Cardiac muscle cell (in vitro differentiated cells and primary cell): Measurements from ENCODE around the gene NFASC. TPM values are rescaled to one million over a fixed set of nuclear protein-coding genes. Genes with fewer than 3 reads are reported as not detected.

Source experiments
- DNase-seq, 2 donors: peaks; one replicate each; pipeline versions ENCODE4 v3.0.0 to v3.0.0-alpha.2; 2010 to 2017; ENCODE audit warnings: low read depth in 1 of 2, low spot score in 1 of 2
- H3K27ac ChIP-seq: fragments of 200-600 bp; sonication (generic); 2 replicates; pipeline ENCODE4 v1.5.1; 2016
- H3K27me3 ChIP-seq: fragments of 200-600 bp; sonication (generic); 2 replicates; pipeline ENCODE4 v1.6.0; 2016; ENCODE audit warnings: control low read depth
- H3K36me3 ChIP-seq: fragments of 200-600 bp; sonication (generic); 2 replicates; pipeline ENCODE4 v1.5.1; 2016; ENCODE audit warnings: control low read depth
- H3K4me1 ChIP-seq: fragments of 200-600 bp; sonication (generic); 2 replicates; pipeline ENCODE4 v1.8.1; 2017; ENCODE audit warnings: low read depth, mild to moderate bottlenecking, mixed run types
- H3K4me3 ChIP-seq: fragments of 200-600 bp; sonication (generic); 2 replicates; pipeline ENCODE4 v1.5.1; 2016; ENCODE audit warnings: mild to moderate bottlenecking
- H3K9me3 ChIP-seq: fragments of 200-600 bp; sonication (generic); 2 replicates; pipeline ENCODE4 v1.5.1; 2017; ENCODE audit warnings: low read depth, mild to moderate bottlenecking, control low read depth
- polyA plus RNA-seq: library from polyadenylated mRNA; unstranded; fragments of >200 nt; fragmentation: Nextera tagmentation; extraction: Ambion mirVana; gene quantifications from 2 replicates; pipeline ENCODE4 v1.2.1, GENCODE V29; 2016
- total RNA-seq: library from RNA; depleted of rRNA; stranded (reverse); fragments of >200 nt; gene quantifications from 2 replicates; pipeline ENCODE4 v1.2.3, GENCODE V29; 2016
- TF ChIP-seq, protein P1 (sequence below): IDR thresholded peaks from 2 replicates; pipeline ENCODE4 v1.5.1; 2012; ENCODE audit warnings: low read depth, mild to moderate bottlenecking, low read length

NFASC gene
- total and polyA plus RNA-seq, 2 experiments from 2014 or later: 0.63 TPM; not detected in 1

DNA sequence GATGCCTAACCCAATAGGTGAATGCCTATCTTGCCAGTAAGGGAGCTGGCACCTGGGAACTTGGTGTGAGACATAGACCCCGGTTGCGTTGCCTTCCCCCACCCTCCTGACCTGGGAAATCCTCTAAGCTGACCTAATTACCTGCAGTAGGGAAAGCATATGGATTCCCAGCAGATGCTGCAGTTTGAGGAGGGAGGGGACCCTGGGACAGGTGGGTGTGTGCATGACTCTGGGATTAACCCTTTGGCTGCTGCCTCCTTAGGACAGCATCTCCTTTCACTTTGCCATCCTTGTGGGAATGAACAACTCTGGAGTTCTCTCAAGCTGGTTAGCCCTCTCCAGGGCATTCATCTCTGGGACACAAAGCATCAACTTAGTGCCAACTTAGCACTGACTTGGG lies 16.4 kb upstream of the NFASC start:
- Histone ChIP-seq H3K27ac (no peak overlapping the region), H3K36me3 (no peaks in the 10 kb centered on the region)
- TF ChIP-seq, protein P1, sequence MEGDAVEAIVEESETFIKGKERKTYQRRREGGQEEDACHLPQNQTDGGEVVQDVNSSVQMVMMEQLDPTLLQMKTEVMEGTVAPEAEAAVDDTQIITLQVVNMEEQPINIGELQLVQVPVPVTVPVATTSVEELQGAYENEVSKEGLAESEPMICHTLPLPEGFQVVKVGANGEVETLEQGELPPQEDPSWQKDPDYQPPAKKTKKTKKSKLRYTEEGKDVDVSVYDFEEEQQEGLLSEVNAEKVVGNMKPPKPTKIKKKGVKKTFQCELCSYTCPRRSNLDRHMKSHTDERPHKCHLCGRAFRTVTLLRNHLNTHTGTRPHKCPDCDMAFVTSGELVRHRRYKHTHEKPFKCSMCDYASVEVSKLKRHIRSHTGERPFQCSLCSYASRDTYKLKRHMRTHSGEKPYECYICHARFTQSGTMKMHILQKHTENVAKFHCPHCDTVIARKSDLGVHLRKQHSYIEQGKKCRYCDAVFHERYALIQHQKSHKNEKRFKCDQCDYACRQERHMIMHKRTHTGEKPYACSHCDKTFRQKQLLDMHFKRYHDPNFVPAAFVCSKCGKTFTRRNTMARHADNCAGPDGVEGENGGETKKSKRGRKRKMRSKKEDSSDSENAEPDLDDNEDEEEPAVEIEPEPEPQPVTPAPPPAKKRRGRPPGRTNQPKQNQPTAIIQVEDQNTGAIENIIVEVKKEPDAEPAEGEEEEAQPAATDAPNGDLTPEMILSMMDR: no peak

DNA sequence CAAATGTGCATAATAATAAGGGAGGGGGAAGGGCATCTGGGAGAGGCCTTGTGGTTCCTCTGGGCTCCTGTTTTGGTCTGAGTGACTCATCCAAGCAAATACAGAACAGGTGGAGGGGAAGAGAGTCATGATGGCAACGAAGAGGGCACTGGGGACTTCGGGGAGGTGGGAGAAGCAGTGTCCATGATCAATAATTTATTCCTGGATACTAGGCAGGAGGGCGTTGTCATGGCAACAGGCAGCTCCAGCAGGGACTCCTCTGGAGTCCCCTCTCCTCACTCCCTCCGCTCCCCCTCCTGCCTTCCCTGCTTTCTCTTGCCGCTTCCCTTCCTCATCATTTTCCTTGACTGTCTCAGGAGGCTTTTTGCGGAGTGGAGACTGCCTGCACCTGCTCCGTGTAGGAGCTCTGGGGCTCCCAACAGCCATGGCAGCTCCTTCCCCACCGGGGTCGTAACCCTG lies 12.3 kb upstream of the NFASC start:
- H3K27ac ChIP-seq: no peak overlapping the region
- no peak for DNase-seq
- H3K4me3 ChIP-seq: no peak overlapping the region
- TF ChIP-seq, protein P1: no peak
- H3K36me3 ChIP-seq: no peaks in the 10 kb centered on the region
- no peaks in the 10 kb centered on the region for H3K27me3 ChIP-seq
- peaks cover 11% of the 10 kb centered on the region for H3K4me1 ChIP-seq
- no peaks in the 10 kb centered on the region for H3K9me3 ChIP-seq

More for the DNA sequence above, 16.4 kb upstream of the NFASC start:
- Histone ChIP-seq H3K9me3 (no peaks in the 10 kb centered on the region), H3K27me3 (no peaks in the 10 kb centered on the region), H3K4me3 (no peak overlapping the region), H3K4me1 (no peaks in the 10 kb centered on the region)
- no peak for DNase-seq

DNA sequence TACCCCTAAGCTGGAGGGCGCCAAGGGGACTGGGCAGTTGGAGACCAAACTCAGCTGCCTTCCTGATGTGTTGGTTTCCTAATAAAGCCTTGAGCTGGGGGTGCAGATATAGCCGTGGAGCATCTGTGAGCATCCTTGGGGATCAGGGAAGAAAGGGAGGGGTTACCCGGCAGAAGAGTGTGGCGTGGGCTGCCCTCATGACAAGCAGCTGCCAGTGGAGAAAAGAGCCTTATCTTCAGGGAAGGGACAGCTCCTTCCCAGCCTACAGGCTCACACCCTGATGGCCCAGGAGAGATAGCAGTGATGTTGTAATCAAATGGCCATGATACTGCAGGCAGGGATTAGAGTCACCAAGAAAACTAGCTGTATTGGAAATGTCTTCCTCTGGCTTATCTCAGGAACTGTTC lies 10.8 kb upstream of the NFASC start:
- H3K27ac ChIP-seq: no peak overlapping the region
- TF ChIP-seq, protein P1: no peak
- H3K9me3 ChIP-seq: no peaks in the 10 kb centered on the region
- H3K36me3 ChIP-seq: no peaks in the 10 kb centered on the region
- no peak for DNase-seq
- H3K4me1 ChIP-seq: peaks cover 12% of the 10 kb centered on the region
- H3K4me3 ChIP-seq: no peak overlapping the region
- H3K27me3 ChIP-seq: no peaks in the 10 kb centered on the region

DNA sequence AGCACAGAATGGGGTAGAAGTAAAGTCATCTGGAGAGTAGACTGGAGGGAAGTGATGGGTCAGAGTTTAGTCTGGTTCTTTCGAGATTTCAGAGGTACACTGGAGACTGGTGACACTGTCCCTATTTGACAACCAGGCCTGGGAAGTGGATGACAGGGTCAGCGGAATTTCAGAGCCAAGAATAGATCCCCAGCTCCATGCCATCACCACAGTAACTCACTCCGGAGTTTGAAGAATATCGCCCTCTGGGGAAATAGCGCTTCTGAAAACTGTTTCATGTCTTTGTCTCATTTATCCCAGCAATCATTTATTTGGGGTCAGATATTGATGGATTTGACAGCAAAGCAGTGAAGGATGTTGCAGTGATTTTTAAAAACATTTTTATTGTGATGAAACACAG lies 7.6 kb upstream of the NFASC start:
- H3K9me3 ChIP-seq: no peaks in the 10 kb centered on the region
- H3K4me3 ChIP-seq: no peak overlapping the region
- no peaks in the 10 kb centered on the region for H3K27me3 ChIP-seq
- peak in 1 of 2 donors; percentile 56 for DNase-seq
- peaks cover 12% of the 10 kb centered on the region for H3K4me1 ChIP-seq
- no peaks in the 10 kb centered on the region for H3K36me3 ChIP-seq
- TF ChIP-seq, protein P1: no peak
- no peak overlapping the region for H3K27ac ChIP-seq

DNA sequence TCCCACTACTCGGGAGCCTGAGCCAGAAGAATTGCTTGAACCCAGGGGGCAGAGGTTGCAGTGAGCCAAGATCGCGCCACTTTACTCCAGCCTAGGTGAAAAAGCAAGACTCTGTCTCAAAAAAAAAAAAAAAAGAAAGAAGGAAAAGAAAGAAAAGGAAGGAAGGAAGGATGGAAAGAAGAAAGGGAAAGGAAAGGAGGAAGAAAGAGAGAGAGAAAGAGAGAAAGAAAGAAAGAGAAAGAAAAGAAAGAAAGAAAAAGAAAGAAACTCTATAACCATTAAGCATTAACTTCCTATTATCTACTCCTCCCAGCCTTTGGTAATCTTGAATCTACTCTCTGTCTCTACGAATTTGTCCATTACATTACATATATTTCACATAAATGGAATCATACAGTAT lies 6.9 kb upstream of the NFASC start:
- H3K27ac ChIP-seq: no peak overlapping the region
- H3K4me3 ChIP-seq: no peak overlapping the region
- no peaks in the 10 kb centered on the region for H3K36me3 ChIP-seq
- peaks cover 12% of the 10 kb centered on the region for H3K4me1 ChIP-seq
- H3K9me3 ChIP-seq: no peaks in the 10 kb centered on the region
- DNase-seq: no peak
- TF ChIP-seq, protein P1: no peak
- H3K27me3 ChIP-seq: no peaks in the 10 kb centered on the region
